GM13976 (cell line): ENCODE data around the gene DNAJC10.
"Not testable (repeated sequence)": the region's sequence is repeated elsewhere in the genome, so short reads cannot be mapped to it uniquely, and the experiment has no call there.

ENCODE experiments used
- DNase-seq: peaks from one replicate; pipeline ENCODE4 v3.0.0; 2012; ENCODE audit warnings: low spot score
- in situ Hi-C: fragments of 300-500 bp; cut with MboI; formaldehyde crosslinking; loops from one replicate; pipeline ENCODE4 v1.12.0; 2022; ENCODE audit warnings: low sequenced_read_pairs, mixed read lengths, inconsistent platforms; ENCODE audit not compliant: unreplicated experiment
- TF ChIP-seq, protein P1 (sequence below): IDR thresholded peaks from 2 replicates; pipeline ENCODE4 v1.5.1; 2012; ENCODE audit warnings: borderline replicate concordance, mild to moderate bottlenecking; ENCODE audit not compliant: insufficient read depth; ENCODE audit errors: extremely low read depth, missing control alignments, control extremely low read depth

The DNAJC10 gene

GRCh38 chr2:182730486-182730885, 14.4 kb downstream of the DNAJC10 start:
- in situ Hi-C loops = no loop called here
- TF ChIP-seq, protein P1, sequence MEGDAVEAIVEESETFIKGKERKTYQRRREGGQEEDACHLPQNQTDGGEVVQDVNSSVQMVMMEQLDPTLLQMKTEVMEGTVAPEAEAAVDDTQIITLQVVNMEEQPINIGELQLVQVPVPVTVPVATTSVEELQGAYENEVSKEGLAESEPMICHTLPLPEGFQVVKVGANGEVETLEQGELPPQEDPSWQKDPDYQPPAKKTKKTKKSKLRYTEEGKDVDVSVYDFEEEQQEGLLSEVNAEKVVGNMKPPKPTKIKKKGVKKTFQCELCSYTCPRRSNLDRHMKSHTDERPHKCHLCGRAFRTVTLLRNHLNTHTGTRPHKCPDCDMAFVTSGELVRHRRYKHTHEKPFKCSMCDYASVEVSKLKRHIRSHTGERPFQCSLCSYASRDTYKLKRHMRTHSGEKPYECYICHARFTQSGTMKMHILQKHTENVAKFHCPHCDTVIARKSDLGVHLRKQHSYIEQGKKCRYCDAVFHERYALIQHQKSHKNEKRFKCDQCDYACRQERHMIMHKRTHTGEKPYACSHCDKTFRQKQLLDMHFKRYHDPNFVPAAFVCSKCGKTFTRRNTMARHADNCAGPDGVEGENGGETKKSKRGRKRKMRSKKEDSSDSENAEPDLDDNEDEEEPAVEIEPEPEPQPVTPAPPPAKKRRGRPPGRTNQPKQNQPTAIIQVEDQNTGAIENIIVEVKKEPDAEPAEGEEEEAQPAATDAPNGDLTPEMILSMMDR = no peak
- no peak for DNase-seq

DNA sequence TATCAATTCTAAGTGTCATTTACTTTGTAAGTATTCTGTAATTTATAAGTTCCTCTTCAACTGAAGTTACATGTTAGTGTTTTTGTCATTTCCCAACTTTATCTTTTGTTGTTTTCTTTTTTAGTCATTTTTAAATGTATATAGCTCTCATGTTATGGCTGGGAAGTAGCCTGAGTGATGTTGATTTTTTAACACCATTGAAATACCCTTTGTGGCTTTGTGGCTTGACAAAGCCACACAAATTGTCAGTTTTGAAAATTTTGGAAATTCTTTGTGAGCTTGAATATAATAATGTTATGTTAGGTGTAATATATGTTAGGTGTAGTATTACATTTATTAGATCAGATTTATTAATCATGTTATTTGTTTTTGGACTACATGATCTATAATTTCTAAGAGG, 16.7 kb downstream of the DNAJC10 start:
- in situ Hi-C loops = no loop called here
- TF ChIP-seq, protein P1 = no peak

DNA sequence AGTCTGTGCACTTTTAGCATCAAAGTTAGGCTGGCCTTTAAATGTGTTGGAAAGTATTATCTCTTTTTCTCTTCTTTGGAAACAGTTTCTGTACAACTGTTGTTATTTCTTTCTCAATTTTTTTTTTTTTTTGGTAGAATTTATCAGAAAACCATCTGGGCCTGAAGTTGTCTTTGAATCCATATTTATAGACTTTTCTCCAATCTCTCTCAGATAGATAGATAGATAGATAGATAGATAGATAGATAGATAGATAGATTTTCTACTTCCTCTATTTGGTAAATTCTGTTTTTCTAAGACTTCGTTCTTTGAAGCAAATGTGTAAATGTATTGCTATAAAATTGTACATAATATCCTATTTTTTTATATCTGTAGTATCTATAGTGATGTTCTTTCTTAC, 17.5 kb downstream of the DNAJC10 start:
- TF ChIP-seq, protein P1 = no peak
- in situ Hi-C loops = no loop called here
- no peak for DNase-seq

More for the DNA sequence above, 16.7 kb downstream of the DNAJC10 start:
- no peak for DNase-seq

- in situ Hi-C loops, DNase-seq: not testable (repeated sequence)
Measured at GRCh38 chr2:182736856-182737255, 20.8 kb downstream of the DNAJC10 start.

- in situ Hi-C loops = no loop called here
- TF ChIP-seq, protein P1 = no peak
- DNase-seq = no peak
Measured at GRCh38 chr2:182740701-182741100, 24.6 kb downstream of the DNAJC10 start.

GRCh38 chr2:182741620-182742019, 25.6 kb downstream of the DNAJC10 start:
- TF ChIP-seq, protein P1 = no peak
- in situ Hi-C loops = no loop called here
- no peak for DNase-seq

DNA sequence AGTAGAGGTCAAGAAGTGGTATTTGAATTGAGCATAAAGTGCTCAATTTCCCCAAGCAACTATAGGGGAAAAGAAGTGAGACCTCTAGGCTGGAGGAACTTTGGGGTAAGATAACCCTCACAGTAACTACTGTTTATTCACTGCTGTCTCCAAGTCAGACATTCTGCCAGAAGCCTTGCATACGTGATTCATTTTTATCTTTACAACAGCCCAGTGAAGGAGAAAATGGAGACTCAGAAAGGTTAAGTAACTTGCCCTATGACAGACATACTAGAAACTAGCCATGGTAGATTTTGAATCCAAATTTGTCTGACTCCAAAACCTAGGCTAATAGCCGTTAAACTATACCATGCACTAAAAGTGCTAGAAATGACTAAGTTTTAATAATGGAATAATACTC, 28.4 kb downstream of the DNAJC10 start:
- in situ Hi-C loops = no loop called here
- TF ChIP-seq, protein P1 = no peak

More for the DNA sequence above, 28.4 kb downstream of the DNAJC10 start:
- DNase-seq = no peak
